Measurements from ENCODE around the gene TULP4.
"Not testable (repeated sequence)": the region's sequence is repeated elsewhere in the genome, so short reads cannot be mapped to it uniquely, and the experiment has no call there.

TULP4 gene

GRCh38 chr6:158476389-158476788 lies 164.1 kb downstream of the TULP4 start:
- peak; percentile 54 to 84 for DNase-seq

DNA sequence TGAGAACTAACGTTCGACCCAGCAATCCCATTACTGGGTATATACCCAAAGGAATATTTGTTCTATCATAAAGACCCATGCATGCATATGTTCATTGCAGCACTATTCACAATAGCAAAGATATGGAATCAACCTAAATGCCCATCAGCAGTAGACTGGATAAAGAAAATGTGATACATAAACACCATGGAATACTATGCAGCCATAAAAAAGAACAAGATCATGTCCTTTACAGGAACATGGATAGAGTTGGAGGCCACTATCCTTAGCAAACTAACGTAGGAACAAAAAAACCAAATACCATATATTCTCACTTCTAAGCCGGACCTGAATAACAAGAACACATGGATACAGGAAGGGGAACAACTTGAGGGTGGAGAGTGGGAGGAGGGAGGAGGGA lies 165.5 kb downstream of the TULP4 start:
- DNase-seq: not testable (repeated sequence)

DNA sequence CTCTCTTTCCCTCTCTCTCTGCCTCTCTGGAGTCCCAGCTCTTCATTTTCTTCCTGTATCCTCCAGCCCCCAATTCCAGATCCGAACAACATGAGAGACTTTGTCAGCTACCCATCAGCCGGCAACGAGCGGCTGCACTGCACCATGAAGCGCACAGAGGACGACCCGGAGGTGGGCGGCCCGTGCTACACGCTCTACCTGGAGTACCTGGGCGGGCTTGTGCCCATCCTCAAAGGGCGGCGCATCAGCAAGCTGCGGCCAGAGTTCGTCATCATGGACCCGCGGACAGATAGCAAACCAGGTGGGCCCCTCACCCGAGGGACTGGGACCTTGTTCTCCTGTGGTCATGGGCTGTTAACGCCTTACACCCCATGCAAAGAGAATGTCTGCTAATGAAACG lies 168.7 kb downstream of the TULP4 start:
- no peak for DNase-seq

- no peak for DNase-seq
Observed at GRCh38 chr6:158481690-158482473, 169.6 kb downstream of the TULP4 start.

GRCh38 chr6:158485431-158485830 lies 173.2 kb downstream of the TULP4 start:
- no peak for DNase-seq

- DNase-seq: no peak
Observed at GRCh38 chr6:158487495-158487894, 175.2 kb downstream of the TULP4 start.

DNA sequence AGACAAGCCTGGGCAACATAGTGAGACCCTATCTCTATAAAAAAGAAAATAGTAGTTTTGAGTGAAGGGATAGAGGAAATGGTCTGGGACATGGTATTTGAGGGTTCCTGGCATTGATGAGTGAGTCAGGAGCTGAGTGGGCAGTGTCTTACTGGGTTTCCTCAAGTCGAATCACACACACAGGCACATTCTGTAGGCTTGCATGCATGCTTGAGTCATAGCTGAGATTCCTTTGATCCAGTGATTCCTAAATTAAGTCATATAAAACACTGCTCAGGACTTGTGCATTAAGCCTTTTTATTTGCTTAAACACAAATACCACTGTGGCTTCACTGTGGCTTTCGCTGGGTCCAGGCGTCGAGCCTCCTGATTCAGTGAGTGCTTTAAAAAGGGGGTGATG lies 175.8 kb downstream of the TULP4 start:
- DNase-seq: no peak

GRCh38 chr6:158489441-158489840 lies 177.2 kb downstream of the TULP4 start:
- no peak for DNase-seq

- no peak for DNase-seq
Observed at GRCh38 chr6:158492881-158493280, 180.6 kb downstream of the TULP4 start.

DNA sequence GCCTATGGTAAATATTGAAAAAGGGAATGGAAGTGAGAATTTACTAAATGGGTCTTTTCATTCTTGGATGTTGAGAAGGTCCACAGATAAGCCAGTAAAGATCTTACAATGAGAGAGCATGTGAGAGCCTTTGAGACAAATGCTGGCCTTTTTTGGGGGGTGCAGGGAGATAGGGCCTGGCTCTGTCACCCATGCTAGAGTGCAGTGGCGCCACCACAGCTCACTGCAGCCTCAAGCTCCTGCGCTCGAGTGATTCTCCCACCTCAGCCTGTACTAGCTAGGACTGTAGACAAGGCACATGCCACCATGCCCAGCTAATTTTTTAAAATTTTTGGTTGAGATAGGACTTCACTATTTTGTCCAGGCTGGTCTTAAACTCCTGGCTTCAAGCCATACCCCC lies 184.4 kb downstream of the TULP4 start:
- no peak for DNase-seq

GRCh38 chr6:158497620-158498019 lies 185.4 kb downstream of the TULP4 start:
- DNase-seq: no peak

GRCh38 chr6:158498362-158498761 lies 186.1 kb downstream of the TULP4 start:
- no peak for DNase-seq

DNA sequence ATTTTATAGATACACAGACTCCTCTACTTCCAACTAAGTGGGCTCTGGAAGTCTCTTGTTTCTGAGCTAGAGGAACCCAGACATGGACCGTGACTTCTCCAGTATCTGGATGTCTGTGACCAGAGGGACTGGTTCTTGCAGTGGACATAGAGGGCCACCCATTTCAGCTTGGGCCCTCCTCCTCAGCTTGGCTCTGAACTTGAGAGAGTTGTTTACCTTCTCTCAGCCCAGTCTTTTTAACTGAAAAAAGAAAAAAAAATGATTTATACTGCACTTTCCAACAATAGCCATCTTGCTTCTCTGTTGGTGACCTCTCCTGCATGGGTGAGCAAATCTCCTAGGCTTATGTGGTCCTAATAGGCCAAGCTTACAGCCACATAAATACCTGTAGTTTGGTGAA lies 187.3 kb downstream of the TULP4 start:
- DNase-seq: no peak

- DNase-seq: no peak
Observed at GRCh38 chr6:158500016-158500735, 187.9 kb downstream of the TULP4 start.

GRCh38 chr6:158501360-158502262 lies 189.3 kb downstream of the TULP4 start:
- DNase-seq: no peak

DNA sequence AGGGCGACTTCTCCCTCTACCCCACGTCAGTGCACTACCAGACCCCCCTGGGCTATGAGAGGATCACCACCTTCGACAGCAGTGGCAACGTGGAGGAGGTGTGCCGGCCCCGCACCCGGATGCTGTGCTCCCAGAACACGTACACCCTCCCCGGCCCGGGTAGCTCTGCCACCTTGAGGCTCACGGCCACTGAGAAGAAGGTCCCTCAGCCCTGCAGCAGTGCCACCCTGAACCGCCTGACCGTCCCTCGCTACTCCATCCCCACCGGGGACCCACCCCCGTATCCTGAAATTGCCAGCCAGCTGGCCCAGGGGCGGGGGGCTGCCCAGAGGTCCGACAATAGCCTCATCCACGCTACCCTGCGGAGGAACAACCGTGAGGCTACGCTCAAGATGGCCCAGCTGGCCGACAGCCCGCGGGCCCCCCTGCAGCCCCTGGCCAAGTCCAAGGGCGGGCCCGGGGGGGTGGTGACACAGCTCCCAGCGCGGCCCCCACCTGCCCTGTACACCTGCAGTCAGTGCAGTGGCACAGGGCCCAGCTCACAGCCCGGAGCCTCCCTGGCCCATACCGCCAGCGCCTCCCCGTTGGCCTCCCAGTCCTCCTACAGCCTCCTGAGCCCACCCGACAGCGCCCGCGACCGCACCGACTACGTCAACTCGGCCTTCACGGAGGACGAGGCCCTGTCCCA lies 190.1 kb downstream of the TULP4 start:
- DNase-seq: no peak

DNA sequence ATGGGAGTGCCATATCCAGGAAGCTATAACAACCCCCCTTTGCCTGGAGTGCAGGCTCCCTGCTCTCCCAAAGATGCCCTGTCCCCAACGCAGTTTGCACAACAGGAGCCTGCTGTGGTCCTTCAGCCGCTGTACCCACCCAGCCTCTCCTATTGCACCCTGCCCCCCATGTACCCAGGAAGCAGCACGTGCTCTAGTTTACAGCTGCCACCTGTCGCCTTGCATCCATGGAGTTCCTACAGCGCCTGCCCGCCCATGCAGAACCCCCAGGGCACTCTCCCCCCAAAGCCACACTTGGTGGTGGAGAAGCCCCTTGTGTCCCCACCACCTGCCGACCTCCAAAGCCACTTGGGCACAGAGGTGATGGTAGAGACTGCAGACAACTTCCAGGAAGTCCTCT lies 191.0 kb downstream of the TULP4 start:
- no peak for DNase-seq

DNA sequence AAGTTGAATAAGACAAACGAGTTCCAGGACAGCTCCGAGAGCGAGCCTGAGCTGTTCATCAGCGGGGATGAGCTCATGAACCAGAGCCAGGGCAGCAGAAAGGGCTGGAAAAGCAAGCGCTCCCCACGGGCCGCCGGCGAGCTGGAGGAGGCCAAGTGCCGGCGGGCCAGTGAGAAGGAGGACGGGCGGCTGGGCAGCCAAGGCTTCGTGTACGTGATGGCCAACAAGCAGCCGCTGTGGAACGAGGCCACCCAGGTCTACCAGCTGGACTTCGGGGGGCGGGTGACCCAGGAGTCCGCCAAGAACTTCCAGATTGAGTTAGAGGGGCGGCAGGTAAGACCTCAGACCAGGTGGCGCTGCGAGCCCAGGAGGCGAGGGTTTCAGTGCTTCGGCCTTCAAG lies 191.6 kb downstream of the TULP4 start:
- no peak for DNase-seq

- DNase-seq: no peak
Observed at GRCh38 chr6:158505194-158505593, 192.9 kb downstream of the TULP4 start.

GRCh38 chr6:158506601-158507000 lies 194.3 kb downstream of the TULP4 start:
- DNase-seq: no peak

- DNase-seq: peak in 1 of 2 experiments; percentile 14
Observed at GRCh38 chr6:158507174-158507573, 194.9 kb downstream of the TULP4 start.

- DNase-seq: no peak
Observed at GRCh38 chr6:158508450-158508849, 196.2 kb downstream of the TULP4 start.

GRCh38 chr6:158509465-158509864 lies 197.2 kb downstream of the TULP4 start:
- peak in 1 of 2 experiments; percentile 2 for DNase-seq

Measured in NCI-H2081 (cell line).